ENCODE results near the gene BLNK.

- no peak for TF ChIP-seq CTCF (IDR thresholded peaks at IDR 0.05; ENCODE audit: insufficient read depth, low read depth, low read length)
- TF ChIP-seq EZH2 (IDR thresholded peaks at IDR 0.05; ENCODE audit: insufficient read depth, low read length), result no peak
Measured at GRCh38 chr10:96188916-96189315, 82.5 kb downstream of the BLNK start.

All from astrocyte (in vitro differentiated cells and primary cell).